Spleen (tissue), 7 donors: ENCODE results near the gene SUMO3.

Source experiments
- POLR2A ChIP-seq, 3 donors: fragments of 450-650 bp; IDR thresholded peaks; one replicate each; pipeline ENCODE4 v1.5.1; 2017; ENCODE audit warnings: antibody characterized with exemption in 3 of 3, mild to moderate bottlenecking in 1 of 3
- POLR2AphosphoS5 ChIP-seq, 3 donors: sonication (generic); formaldehyde crosslinking; IDR thresholded peaks; one replicate each; pipeline ENCODE4 v1.5.1; 2017; ENCODE audit warnings: antibody characterized with exemption in 3 of 3
- TF ChIP-seq, protein P1 (sequence below), 11 experiments: fragments of 200-600 bp in 7 of 11; fragments of 450-650 bp in 4 of 11; sonication (generic) in 4 of 11; IDR thresholded peaks in 8 of 11; conservative IDR thresholded peaks in 3 of 11; 1 replicate in 7 of 11; 2 replicates in 4 of 11; pipeline versions ENCODE4 v1.4.0 to v1.8.0; 2016 to 2021; ENCODE audit warnings: antibody characterized with exemption in 11 of 11, inconsistent platforms in 4 of 11, mild to moderate bottlenecking in 1 of 11
- donor health status: DM: no; HTN: no; CAD: no; lungs with moderate emphysema.
- donor health status: DM: no; HTN: no; CAD: no.
- donor health status: DM: no; HTN: no; CAD: no.

DNA sequence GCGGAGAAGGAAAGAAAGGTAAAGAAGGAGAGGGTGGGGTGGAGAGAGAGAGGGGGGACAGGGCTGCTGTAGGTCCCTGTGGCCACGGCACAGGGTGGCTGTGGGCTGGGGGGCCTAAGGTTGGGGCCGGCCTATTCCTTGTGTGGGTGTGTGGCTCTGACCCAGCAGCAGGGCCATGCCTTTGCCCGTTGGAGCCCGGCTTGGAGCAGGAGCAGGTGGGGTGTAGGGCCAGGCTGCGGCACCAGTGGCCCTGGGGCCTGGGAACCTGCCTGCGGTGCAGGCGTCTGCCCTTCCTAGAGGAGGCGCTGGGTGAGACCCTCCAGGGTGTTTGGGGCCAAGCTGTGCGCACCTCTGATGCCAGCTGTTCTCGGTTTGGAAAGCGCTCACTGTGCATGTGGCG, 19.7 kb upstream of the SUMO3 start:
- TF ChIP-seq, protein P1, sequence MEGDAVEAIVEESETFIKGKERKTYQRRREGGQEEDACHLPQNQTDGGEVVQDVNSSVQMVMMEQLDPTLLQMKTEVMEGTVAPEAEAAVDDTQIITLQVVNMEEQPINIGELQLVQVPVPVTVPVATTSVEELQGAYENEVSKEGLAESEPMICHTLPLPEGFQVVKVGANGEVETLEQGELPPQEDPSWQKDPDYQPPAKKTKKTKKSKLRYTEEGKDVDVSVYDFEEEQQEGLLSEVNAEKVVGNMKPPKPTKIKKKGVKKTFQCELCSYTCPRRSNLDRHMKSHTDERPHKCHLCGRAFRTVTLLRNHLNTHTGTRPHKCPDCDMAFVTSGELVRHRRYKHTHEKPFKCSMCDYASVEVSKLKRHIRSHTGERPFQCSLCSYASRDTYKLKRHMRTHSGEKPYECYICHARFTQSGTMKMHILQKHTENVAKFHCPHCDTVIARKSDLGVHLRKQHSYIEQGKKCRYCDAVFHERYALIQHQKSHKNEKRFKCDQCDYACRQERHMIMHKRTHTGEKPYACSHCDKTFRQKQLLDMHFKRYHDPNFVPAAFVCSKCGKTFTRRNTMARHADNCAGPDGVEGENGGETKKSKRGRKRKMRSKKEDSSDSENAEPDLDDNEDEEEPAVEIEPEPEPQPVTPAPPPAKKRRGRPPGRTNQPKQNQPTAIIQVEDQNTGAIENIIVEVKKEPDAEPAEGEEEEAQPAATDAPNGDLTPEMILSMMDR (IDR thresholded peaks at IDR 0.05 in 8 of 11, conservative IDR thresholded peaks at IDR 0.05 in 3 of 11) = no peak
- TF ChIP-seq POLR2A (IDR thresholded peaks at IDR 0.05) (no peak), POLR2AphosphoS5 (IDR thresholded peaks at IDR 0.05) (no peak)
